Endothelial cell of hepatic sinusoid (primary cell): ENCODE results near the gene KSR1.

Experiments
- in situ Hi-C: cut with HindIII; loops from 2 replicates; pipeline ENCODE4 v1.10.0; 2017; ENCODE audit warnings: low sequenced_read_pairs

The KSR1 gene

GRCh38 chr17:27578718-27579085 is 122.5 kb downstream of the KSR1 start:
- in situ Hi-C loops = loop anchor here (25.0 kb wide), 1 partner anchor 341 kb away; no protein-coding TSS in a partner anchor

- in situ Hi-C loops = loop anchor here (25.0 kb wide), 1 partner anchor 342 kb away; no protein-coding TSS in a partner anchor
These were observed 123.1 kb downstream of the KSR1 start for GRCh38 chr17:27579304-27579703.

- in situ Hi-C loops = loop anchor here (25.0 kb wide), 1 partner anchor 343 kb away; no protein-coding TSS in a partner anchor
These were observed 123.7 kb downstream of the KSR1 start for GRCh38 chr17:27579897-27580321.

- in situ Hi-C loops = loop anchor here (25.0 kb wide), 1 partner anchor 344 kb away; no protein-coding TSS in a partner anchor
These were observed 124.8 kb downstream of the KSR1 start for GRCh38 chr17:27581016-27581415.

- in situ Hi-C loops = loop anchor here (25.0 kb wide), 1 partner anchor 345 kb away; no protein-coding TSS in a partner anchor
These were observed 126.4 kb downstream of the KSR1 start for GRCh38 chr17:27582696-27583095.

GRCh38 chr17:27585153-27585681 is 129.0 kb downstream of the KSR1 start:
- in situ Hi-C loops = loop anchor here (25.0 kb wide), 1 partner anchor 348 kb away; no protein-coding TSS in a partner anchor

- in situ Hi-C loops = loop anchor here (25.0 kb wide), 1 partner anchor 348 kb away; no protein-coding TSS in a partner anchor
These were observed 129.5 kb downstream of the KSR1 start for GRCh38 chr17:27585792-27586191.

GRCh38 chr17:27586203-27586721 is 130.0 kb downstream of the KSR1 start:
- in situ Hi-C loops = loop anchor here (25.0 kb wide), 1 partner anchor 349 kb away; no protein-coding TSS in a partner anchor

GRCh38 chr17:27588354-27588753 is 132.1 kb downstream of the KSR1 start:
- in situ Hi-C loops = loop anchor here (25.0 kb wide), 1 partner anchor 351 kb away; no protein-coding TSS in a partner anchor

GRCh38 chr17:27590864-27591263 is 134.6 kb downstream of the KSR1 start:
- in situ Hi-C loops = loop anchor here (25.0 kb wide), 1 partner anchor 354 kb away; no protein-coding TSS in a partner anchor

- in situ Hi-C loops = loop anchor here (25.0 kb wide), 1 partner anchor 355 kb away; no protein-coding TSS in a partner anchor
These were observed 135.7 kb downstream of the KSR1 start for GRCh38 chr17:27591986-27592385.

GRCh38 chr17:27593232-27593856 is 137.1 kb downstream of the KSR1 start:
- in situ Hi-C loops = loop anchor here (25.0 kb wide), 1 partner anchor 356 kb away; no protein-coding TSS in a partner anchor

- in situ Hi-C loops = loop anchor here (25.0 kb wide), 1 partner anchor 357 kb away; no protein-coding TSS in a partner anchor
These were observed 137.6 kb downstream of the KSR1 start for GRCh38 chr17:27593857-27594255.

- in situ Hi-C loops = loop anchor here (25.0 kb wide), 1 partner anchor 358 kb away; no protein-coding TSS in a partner anchor
These were observed 139.0 kb downstream of the KSR1 start for GRCh38 chr17:27595208-27595607.

GRCh38 chr17:27596096-27596495 is 139.8 kb downstream of the KSR1 start:
- in situ Hi-C loops = loop anchor here (25.0 kb wide), 1 partner anchor 359 kb away; no protein-coding TSS in a partner anchor

- in situ Hi-C loops = loop anchor here (25.0 kb wide), 1 partner anchor 359 kb away; no protein-coding TSS in a partner anchor
These were observed 140.4 kb downstream of the KSR1 start for GRCh38 chr17:27596566-27597187.

GRCh38 chr17:27597188-27597580 is 140.9 kb downstream of the KSR1 start:
- in situ Hi-C loops = loop anchor here (25.0 kb wide), 1 partner anchor 360 kb away; no protein-coding TSS in a partner anchor

- in situ Hi-C loops = loop anchor here (25.0 kb wide), 1 partner anchor 361 kb away; no protein-coding TSS in a partner anchor
These were observed 141.6 kb downstream of the KSR1 start for GRCh38 chr17:27597783-27598320.

GRCh38 chr17:27598337-27599050 is 142.2 kb downstream of the KSR1 start:
- in situ Hi-C loops = loop anchor here (25.0 kb wide), 1 partner anchor 361 kb away; no protein-coding TSS in a partner anchor

- in situ Hi-C loops = no loop called here
These were observed 144.2 kb downstream of the KSR1 start for GRCh38 chr17:27600471-27600870.
